PFSK-1 (cell line): ENCODE measurements around the gene CFAP410.

Source experiments
- FOXP2 ChIP-seq: optimal IDR thresholded peaks from 2 replicates; pipeline ENCODE3; 2011; ENCODE audit warnings: borderline replicate concordance, control low read depth, inconsistent platforms; ENCODE audit not compliant: insufficient read depth; ENCODE audit errors: extremely low read length, extremely low read depth
- POLR2AphosphoS5 ChIP-seq: IDR thresholded peaks from 2 replicates; pipeline ENCODE4 v1.6.1; 2012; ENCODE audit warnings: low read depth, mild to moderate bottlenecking, control low read depth, low read length, moderate library complexity
- REST ChIP-seq, 2 experiments: IDR thresholded peaks; 2 replicates each; pipeline versions ENCODE4 v1.6.1 to v1.8.0; 2011 to 2012; ENCODE audit warnings: low read depth in 2 of 2, low read length in 2 of 2, control low read depth in 1 of 2, inconsistent platforms in 1 of 2, mild to moderate bottlenecking in 1 of 2, moderate library complexity in 1 of 2; ENCODE audit not compliant: insufficient read depth in 1 of 2
- SIN3A ChIP-seq: IDR thresholded peaks from 2 replicates; pipeline ENCODE4 v1.6.1; 2012; ENCODE audit warnings: mild to moderate bottlenecking, low read length, moderate library complexity, borderline replicate concordance; ENCODE audit not compliant: insufficient read depth
- TAF1 ChIP-seq: IDR thresholded peaks from 2 replicates; pipeline ENCODE4 v1.6.1; 2012; ENCODE audit warnings: low read length, control low read depth, borderline replicate concordance; ENCODE audit not compliant: insufficient read depth

CFAP410 gene

DNA sequence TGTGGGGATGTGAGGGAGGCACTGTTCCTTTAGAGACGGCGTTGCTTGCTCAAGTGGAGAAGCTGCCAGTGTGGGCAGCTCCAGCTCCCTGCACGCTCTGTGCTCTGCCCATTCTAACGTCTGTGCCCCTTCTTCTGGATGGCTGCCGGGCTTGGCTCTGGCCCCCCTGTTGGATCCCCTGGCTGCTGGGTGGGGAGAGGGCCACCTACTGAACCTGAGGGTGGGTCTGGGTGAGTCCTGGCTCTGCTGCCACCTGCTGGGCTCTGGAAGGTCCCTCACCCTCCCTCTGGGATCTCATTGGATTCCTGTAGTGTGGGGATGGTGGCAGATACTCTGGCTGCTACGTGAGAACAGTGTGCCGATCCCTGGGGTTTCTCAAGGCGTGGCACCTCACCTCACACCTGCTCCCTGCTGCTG is 34.3 kb downstream of the CFAP410 start:
- TF ChIP-seq TAF1 (no peak), FOXP2 (no peak), REST (IDR thresholded peaks at IDR 0.05; ENCODE audit: insufficient read depth in 1 of 2, low read depth in 2 of 2, low read length in 2 of 2) (no peak), SIN3A (no peak), POLR2AphosphoS5 (no peak)

- TF ChIP-seq POLR2AphosphoS5 (no peak), REST (IDR thresholded peaks at IDR 0.05; ENCODE audit: insufficient read depth in 1 of 2, low read depth in 2 of 2, low read length in 2 of 2) (no peak), SIN3A (no peak), FOXP2 (no peak), TAF1 (no peak)
Measured at GRCh38 chr21:44304011-44304616, 35.1 kb downstream of the CFAP410 start.

DNA sequence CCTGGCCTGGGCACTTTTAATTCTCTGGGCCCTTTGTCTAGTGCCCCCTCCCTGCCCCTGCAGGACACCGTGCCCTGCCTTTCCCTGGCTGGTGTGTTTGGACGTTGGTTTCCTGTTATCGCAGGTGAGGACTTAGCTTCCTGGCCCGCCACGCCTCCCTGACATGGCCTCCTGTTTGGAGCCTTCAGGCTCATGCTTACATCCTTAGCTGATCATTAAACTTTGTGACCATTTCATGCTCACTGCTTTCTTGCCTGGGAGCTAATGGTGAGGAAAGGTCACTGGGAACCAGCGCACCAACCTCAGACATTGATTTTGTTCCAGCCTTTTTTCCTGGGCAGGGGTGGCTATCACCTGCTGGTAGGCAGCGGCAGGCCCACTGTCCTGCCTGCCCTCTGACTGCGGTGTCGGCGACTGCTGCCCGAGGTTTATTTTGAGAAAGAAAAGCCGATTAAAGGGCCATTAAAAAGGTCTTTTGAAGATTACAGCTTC is 35.7 kb downstream of the CFAP410 start:
- TF ChIP-seq SIN3A: no peak
- no peak for TF ChIP-seq TAF1
- TF ChIP-seq REST (IDR thresholded peaks at IDR 0.05; ENCODE audit: insufficient read depth in 1 of 2, low read depth in 2 of 2, low read length in 2 of 2): no peak
- TF ChIP-seq FOXP2: no peak

DNA sequence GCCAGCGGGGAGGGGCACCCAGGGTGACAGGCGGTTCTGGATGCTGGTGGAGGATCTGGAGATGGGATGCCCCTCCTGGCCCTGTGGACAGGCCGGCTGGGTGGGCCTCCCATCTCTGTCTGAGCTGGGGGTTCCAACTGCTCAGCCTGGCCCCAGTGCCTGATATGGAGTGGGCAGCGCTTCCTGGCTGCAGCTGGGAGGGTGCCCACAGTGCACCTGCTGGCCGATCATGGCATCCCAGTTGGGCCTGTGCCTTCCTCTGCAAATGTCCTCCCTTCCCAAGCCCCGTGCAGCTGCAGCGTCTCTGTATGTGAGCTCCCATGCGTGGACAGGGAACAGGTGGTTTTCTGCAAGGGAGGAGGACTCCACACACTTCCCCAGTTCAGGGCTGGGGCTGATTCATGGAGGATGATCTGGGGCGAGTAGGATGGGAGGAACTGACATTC is 37.2 kb downstream of the CFAP410 start:
- TF ChIP-seq FOXP2 (no peak), SIN3A (no peak), REST (IDR thresholded peaks at IDR 0.05; ENCODE audit: insufficient read depth in 1 of 2, low read depth in 2 of 2, low read length in 2 of 2) (no peak), POLR2AphosphoS5 (no peak), TAF1 (no peak)

GRCh38 chr21:44301141-44301540 is 38.0 kb downstream of the CFAP410 start:
- TF ChIP-seq SIN3A (no peak), REST (IDR thresholded peaks at IDR 0.05; ENCODE audit: insufficient read depth in 1 of 2, low read depth in 2 of 2, low read length in 2 of 2) (no peak), FOXP2 (no peak), POLR2AphosphoS5 (no peak), TAF1 (no peak)
